Sigmoid colon (tissue), 4 donors: ENCODE measurements around the gene TMED10.

Experiments used
- CTCF ChIP-seq, 4 experiments: fragments of 450-650 bp in 3 of 4; fragments of 200-600 bp in 1 of 4; IDR thresholded peaks; one replicate each; pipeline ENCODE4 v1.5.1; 2016 to 2019; ENCODE audit warnings: antibody characterized with exemption in 4 of 4, mild to moderate bottlenecking in 3 of 4, moderate library complexity in 2 of 4
- EP300 ChIP-seq, 4 donors: sonication (generic); formaldehyde crosslinking; IDR thresholded peaks; one replicate each; pipeline ENCODE4 v1.6.1; 2017; ENCODE audit warnings: antibody characterized with exemption in 4 of 4
- POLR2A ChIP-seq, 2 donors: fragments of 450-650 bp; IDR thresholded peaks; one replicate each; pipeline ENCODE4 v1.6.1; 2016; ENCODE audit warnings: antibody characterized with exemption in 2 of 2, mild to moderate bottlenecking in 2 of 2, moderate library complexity in 2 of 2
- POLR2AphosphoS5 ChIP-seq, 4 donors: sonication (generic); formaldehyde crosslinking; IDR thresholded peaks; one replicate each; pipeline ENCODE4 v1.6.1; 2017; ENCODE audit warnings: antibody characterized with exemption in 4 of 4

GRCh38 chr14:75208843-75209242 is 32.4 kb upstream of the TMED10 start:
- TF ChIP-seq CTCF (IDR thresholded peaks at IDR 0.05) (no peak), POLR2A (IDR thresholded peaks at IDR 0.05) (no peak), EP300 (IDR thresholded peaks at IDR 0.05) (no peak), POLR2AphosphoS5 (IDR thresholded peaks at IDR 0.05) (no peak)
